GM19395 (cell line): Measurements from ENCODE around the gene GRID1.

ENCODE experiments used
- ATAC-seq: cut with Tn5 transposase; IDR thresholded peaks from one replicate; pipeline ENCODE4 v1.9.1; 2021; ENCODE audit warnings: mild to moderate bottlenecking, moderate library complexity; ENCODE audit not compliant: unreplicated experiment

Gene GRID1

DNA sequence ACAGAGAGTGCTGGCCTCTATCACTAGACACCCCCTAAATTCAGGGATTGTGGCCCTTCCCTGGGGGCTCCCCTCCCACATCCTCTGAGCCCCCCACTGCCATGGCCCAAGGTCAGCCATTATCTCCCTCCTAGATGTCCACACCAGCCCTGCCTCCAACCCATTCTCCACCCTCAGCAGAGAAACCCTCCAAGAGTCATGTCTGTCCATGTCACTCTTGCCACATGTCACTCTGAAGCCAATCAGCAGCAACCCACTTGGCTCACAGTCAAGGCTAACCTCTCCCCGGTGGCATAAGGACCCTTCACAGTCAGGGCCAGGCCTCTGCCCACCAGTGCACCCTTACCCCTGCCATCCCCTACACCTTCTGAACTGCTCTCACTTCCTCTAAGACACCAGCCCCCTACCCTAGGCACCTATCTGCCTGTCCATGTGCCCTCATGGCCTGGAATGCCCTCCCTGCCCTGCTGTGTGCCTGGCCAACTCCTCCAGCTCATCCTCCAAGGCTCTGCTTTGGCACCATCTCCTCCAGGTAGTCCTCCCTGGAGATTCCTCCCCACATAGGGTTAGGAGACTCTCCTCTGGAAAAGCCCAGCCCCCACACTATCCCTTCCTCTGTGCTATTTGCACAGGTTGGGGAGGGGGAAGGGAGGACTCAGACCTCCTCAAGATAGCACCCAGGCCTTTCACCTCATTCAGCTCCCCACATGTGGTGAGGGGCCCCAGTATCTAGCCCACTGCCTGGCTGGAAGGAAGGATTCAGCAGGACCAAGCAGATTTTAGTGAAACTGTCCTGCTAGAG, 83.7 kb downstream of the GRID1 start:
- ATAC-seq = no peak

- no peak for ATAC-seq
Measured at GRCh38 chr10:86281396-86281795, 85.2 kb downstream of the GRID1 start.

DNA sequence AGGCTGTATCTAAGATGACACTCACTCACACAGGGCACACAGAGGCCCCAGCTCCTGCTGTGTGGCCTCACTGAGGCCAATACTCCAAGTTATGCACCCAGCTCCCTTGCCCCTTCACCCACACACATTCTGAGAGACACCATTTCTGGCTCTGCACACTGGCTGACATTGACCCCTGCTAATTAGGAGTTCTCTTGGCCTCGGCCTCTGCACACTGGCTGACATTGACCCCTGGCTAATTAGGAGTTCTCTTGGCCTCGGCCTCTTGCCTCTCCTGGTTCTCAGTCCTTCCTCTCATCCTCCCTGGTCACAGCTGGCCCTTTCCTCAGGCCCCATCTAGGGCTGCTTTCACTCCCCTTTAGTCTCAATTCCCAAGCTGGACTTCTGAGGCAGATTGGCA, 97.3 kb downstream of the GRID1 start:
- ATAC-seq = no peak

- no peak for ATAC-seq
Measured at GRCh38 chr10:86267286-86268195, 99.1 kb downstream of the GRID1 start.

DNA sequence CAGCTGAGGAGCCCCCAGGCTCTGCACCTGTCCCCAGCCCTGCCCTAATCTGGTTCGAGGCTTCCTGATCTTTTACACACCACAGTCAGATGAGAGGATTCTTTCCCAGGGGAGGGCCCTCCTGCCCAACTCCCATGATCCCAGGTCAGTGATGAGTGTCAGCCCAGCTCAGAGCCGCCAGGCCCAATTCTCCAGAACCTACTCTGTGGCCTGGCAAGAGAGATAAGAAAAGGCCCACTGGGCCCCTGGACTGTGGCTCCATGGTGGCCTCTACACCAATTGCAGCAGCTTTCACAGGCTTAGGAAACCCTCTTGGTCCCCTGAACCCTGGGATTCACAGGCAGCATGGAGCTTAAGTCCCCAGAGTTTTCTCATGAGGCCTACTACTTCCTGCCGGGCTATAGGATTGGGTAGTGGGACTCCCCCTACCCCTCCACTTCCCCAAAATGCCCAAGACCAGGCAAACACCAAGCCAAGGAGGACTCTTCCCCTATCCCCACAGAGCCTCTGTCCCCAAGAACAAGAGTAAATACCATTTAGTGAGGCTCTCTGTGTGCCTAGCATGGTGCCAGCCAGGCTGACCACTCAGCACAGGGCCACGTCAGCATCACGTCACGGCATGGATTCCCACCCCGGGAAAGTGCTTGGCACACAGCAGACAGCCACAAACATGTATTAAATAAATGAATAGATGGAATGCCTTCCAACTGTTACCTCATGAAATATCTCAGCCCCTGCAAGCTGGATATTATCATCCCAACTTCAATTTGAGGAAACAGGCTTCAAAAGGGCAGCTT, 100.0 kb downstream of the GRID1 start:
- no peak for ATAC-seq

DNA sequence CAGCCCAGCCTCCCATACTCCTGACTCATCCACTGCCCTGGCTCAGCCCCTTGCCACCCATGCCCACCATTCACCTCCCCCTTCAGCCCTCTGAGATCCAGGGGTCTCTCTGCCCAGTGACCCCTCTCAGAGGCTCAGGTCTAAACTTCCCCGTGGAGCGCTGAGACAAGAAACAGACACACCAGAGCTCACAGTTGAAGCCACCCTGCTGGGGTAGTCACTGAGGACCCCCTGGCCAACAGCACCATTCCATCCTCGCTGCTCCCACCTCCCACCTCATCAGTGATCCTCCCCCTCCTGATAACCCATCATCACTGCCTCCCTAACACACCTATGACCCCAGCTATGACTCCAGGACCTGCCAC, 100.7 kb downstream of the GRID1 start:
- no peak for ATAC-seq

DNA sequence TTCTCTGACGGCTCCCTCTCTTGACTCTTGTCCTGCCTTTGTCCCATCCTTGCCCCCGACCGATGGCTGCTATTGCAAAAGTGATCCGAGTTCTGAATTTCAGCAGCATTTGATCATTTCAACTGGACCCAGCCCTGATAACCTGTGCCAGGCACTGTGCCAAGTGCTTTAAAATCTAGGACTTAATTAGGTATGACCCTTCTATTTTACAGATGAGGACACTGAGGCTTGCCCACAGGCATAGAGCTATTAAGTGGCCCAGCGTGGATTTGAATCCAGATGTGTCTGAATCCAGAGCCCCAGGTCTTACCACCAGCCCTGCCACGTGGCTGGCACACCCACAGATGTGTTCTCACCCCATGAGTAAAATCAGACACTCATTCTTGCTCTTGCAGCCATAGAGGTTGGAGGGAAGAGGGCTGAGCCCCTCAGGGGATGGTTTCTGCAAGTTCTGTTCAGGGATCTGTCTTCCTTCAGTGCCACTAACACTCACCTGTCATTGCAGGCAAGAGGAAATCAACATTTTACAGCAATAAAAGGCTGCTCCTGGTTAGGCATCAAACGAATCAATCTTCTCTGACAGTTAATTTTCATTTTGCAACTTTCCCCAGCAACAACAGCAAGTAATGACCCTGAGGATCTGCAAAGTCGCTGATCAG, 101.2 kb downstream of the GRID1 start:
- no peak for ATAC-seq

- no peak for ATAC-seq
Measured at GRCh38 chr10:86264481-86265231, 101.9 kb downstream of the GRID1 start.

GRCh38 chr10:86263907-86264306, 102.7 kb downstream of the GRID1 start:
- ATAC-seq = no peak

DNA sequence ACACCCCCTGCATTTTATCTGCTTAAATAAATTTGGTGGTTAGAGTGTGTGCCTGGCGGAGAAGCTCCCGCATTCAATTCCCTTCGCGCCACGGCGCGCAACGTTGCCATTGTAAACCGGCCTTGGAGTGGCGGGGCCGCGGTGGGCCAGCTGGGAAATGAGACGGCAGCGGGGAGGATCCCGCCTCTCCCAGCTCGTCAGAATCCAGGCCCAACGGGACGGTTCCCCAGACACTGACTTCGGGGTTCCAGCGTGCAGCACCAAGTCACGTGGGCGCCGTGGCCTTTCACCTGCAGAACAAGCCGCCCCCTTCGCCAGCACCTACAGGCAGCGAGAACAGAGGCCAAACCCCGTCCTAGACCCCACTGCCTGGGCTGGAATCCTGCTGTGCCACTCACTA, 103.4 kb downstream of the GRID1 start:
- no peak for ATAC-seq

GRCh38 chr10:86262688-86263181, 103.9 kb downstream of the GRID1 start:
- no peak for ATAC-seq

DNA sequence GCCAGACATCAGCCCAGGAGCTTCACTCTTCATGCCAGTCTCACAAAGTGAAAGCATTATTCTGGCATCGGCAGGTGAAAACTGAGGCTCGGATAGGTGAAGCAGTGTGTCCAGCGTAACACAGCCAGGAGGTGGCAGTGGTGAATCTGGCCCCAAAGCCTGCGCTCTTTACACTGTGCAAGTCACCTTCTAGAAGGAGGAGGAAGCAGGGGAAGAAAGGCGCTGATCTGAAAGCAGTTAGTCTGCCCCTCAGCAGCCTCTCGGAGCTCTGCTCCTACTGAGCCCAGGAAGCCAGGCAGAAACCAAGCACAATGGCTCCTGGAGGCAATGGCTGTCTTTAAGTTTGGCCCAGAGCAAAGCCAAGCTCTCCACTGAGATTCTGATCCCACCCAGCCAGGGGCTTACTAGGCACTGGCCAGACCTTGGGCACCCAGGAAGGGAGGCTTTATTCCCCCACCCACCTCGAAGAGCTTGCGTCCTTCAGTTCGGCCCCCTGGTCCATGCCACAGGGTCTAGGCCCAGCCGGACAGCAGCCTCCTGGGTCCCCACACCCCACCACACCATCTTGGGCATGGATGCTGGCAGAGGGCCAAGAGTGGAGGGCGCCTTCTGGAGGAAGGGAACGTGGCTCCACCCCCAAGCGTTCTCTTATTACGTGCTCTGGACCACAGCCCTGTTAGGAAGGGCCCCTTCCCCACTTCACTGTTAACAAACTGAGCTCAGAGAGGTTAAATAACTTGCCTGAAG, 104.5 kb downstream of the GRID1 start:
- peak; percentile 83 for ATAC-seq

- ATAC-seq = no peak
Measured at GRCh38 chr10:86261470-86261869, 105.1 kb downstream of the GRID1 start.

DNA sequence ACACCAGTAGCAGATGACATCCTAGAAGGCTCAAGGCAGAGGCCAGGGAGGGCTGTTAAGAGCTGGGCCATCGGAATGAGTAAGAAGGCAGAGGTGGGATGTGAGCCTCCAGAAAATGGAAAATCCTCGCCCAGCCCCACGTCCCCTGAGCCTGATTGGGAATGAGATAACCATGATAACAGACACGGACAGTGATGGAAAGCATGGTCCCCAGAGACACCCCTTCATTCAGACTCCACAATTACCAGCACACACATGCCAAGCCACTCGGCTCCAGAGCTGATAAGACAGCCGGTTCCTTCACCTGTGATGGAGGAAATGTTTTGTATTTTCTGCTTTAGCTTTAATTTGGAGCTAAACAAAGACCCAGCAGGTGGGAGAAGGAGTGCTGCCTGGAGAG, 106.0 kb downstream of the GRID1 start:
- ATAC-seq = no peak

DNA sequence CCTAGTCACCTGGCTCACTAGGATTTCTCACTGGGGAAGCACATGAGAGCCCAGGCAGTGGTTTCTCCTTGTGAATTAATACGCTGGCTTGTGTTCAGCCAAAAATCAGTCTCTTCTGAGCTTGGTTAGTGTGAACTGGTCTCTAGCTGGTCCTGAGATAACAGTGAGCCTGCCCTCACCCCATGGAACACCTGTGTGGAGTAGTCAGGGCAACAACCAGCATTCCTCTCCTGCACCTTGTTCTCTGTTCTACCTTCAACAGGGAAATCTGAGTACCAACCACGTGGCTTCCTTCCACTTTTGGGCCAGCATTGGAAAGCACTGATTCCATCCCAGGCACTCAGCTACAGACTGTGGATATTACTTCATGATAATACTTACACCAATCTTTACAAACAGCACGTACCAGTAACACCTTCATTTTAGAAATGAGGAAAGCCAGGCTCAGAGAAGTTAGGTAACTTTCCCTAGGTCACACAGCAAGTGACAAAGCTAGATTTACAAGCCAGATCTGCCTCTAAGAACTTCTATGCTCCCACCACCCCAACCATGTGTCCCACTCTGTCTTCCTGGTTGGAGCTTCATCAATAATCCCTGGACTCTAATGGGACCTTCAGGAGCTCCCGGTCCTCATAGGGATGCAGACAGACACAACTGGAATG, 106.6 kb downstream of the GRID1 start:
- ATAC-seq = no peak

DNA sequence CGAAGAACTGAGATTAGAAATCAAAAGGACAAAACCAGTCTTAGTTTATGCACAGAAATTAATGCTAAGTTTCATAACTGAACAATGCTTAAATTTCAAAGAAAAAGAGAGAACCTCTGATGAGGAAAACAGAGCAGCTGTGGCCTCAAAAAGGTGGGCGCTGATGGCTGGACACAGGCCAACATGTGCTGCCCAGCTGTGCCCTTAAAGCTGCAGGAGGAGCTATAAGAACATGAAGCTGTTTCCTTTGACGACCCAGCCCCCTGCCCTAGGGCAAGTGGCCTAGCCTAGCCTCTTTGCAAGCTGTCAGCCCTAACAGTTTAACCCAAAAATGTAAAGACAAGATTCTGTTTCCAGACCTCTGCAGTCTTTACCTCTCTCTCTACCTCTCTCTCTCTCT, 107.7 kb downstream of the GRID1 start:
- no peak for ATAC-seq

- ATAC-seq = no peak
Measured at GRCh38 chr10:86258499-86258898, 108.1 kb downstream of the GRID1 start.

DNA sequence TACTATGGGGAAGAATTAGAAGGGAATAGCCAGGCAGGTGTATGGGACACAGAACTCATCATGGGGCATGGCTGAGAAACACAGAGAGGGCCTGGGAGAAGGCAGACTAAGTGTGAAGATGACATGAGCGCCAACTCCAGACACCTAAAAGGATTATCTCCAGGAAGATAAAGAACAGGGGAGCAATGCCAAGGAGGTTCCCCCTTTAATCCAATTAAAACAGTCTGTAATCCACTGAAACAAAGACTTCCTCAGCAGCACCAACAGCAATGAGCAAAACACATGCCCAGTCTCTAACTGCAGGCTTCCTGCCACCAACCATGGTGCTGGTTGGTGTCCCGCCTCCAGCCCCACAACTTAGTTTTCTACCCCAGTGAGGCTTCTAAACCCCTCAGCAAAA, 108.9 kb downstream of the GRID1 start:
- no peak for ATAC-seq
